H54 (cell line): ENCODE results near the gene RNF208.

Experiments
- DNase-seq: peaks from one replicate; pipeline ENCODE4 v3.0.0; 2011; ENCODE audit warnings: low spot score, mixed read lengths; ENCODE audit not compliant: insufficient read length
- FAIRE-seq: peaks from 3 replicates; lab custom pipeline; 2011; peaks lifted over from hg19 to GRCh38; lab: Jason Lieb, UNC
- POLR2A ChIP-seq: IDR thresholded peaks from 2 replicates; pipeline ENCODE4 v1.6.1; 2011; ENCODE audit warnings: low read depth, mild to moderate bottlenecking, low read length

The RNF208 gene

GRCh38 chr9:137237759-137238726 lies 16.0 kb upstream of the RNF208 start:
- TF ChIP-seq POLR2A = no peak
- no peak for FAIRE-seq
- no peak for DNase-seq

GRCh38 chr9:137236936-137237421 lies 14.9 kb upstream of the RNF208 start:
- TF ChIP-seq POLR2A = no peak
- DNase-seq (no peak), FAIRE-seq (no peak)

GRCh38 chr9:137236238-137236935 lies 14.3 kb upstream of the RNF208 start:
- FAIRE-seq (no peak), DNase-seq (peak; percentile 98)
- TF ChIP-seq POLR2A = no peak

DNA sequence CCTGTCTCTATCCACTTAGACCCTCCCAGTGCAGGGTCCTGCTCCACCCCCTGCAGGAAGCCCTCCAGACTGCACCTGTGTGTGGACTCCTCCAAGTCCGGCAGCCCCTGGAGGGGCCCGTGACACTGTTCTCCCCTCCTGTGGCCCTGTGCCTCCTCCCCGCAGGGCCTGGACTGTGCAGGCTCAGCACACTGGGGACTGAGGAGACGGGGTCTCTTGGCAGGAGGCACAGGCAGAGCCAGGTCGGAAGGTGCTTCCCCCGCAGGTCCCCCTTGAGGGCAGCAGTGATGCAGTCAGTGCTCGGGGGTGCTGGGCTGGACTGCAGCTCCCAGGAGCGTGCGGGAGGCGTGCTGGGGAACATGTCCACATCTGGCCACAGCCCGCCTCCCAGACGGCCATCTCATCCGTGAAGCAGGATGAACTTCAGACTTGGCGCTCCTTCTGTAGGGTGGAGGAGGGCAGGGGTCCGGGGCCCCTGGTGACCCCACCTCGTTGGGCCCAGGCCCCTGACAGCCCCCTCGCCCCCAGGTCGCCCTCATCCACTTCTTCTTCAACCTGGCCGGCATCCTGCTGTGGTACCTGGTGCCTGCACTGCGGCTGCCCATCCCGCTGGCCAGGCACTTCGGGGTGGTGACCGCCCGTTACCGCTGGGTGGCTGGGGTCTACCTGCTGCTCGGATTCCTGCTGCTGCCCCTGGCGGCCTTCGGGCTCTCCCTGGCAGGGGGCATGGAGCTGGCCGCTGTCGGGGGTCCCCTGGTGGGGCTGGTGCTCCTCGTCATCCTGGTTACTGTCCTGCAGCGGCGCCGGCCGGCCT lies 13.6 kb upstream of the RNF208 start:
- DNase-seq = no peak

DNA sequence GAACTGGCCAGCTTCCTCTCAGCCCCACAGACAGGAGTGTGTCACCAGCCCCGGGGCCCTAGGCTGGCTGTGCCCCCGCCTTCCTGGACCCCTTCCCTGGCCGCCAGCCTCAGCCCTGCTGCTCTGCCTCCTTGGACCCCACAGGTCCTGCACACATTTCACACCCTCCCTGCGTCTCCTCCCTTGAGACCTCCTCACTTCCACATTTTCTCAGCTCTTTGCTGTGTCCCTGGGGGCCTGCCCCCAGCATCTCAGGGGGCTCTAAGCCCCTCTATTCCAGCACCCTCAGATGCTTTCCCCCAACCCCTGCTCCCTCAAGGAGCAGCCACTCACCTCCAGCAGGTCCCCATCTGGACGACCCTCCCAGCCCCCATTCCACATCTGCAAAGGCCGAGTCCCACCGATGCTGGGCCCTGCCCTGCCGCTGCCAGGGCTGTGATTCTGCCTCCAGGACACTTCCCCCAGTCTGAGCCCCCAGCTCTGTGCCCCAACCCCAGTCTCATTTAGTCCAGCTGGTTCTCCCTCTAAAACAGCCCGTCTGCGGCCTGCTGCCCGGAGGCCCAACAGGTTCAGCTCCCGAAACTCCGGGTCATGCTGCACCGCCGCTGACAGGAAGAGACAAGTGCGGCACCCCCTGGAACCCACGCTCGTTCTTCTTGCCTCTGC lies 12.9 kb upstream of the RNF208 start:
- FAIRE-seq = no peak

More for the DNA sequence above, 13.6 kb upstream of the RNF208 start:
- no peak for FAIRE-seq
- TF ChIP-seq POLR2A = no peak

DNA sequence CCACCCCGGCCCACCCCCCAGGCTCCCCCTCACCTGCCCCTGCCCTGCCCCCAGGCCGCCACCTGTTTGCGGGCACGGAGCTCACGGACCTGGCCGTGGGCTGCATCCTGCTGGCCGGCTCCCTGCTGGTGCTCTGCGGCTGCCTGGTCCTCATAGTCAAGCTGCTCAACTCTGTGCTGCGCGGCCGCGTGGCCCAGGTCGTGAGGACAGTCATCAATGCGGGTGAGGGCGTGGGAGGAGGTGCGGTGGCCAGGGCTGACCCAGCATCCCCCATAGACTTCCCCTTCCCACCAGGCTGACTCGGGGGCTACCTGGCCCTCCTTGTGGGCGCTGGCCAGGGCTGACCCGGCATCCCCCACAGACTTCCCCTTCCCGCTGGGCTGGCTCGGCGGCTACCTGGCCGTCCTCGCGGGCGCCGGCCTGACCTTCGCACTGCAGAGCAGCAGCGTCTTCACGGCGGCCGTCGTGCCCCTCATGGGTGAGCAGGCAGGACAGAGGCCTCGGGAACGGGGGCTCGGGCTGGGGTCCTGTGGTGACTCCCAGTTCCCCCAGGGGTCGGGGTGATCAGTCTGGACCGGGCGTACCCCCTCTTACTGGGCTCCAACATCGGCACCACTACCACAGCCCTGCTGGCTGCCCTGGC lies 12.1 kb upstream of the RNF208 start:
- DNase-seq = no peak

More for the DNA sequence above, 12.9 kb upstream of the RNF208 start:
- DNase-seq = no peak
- no peak for TF ChIP-seq POLR2A

DNA sequence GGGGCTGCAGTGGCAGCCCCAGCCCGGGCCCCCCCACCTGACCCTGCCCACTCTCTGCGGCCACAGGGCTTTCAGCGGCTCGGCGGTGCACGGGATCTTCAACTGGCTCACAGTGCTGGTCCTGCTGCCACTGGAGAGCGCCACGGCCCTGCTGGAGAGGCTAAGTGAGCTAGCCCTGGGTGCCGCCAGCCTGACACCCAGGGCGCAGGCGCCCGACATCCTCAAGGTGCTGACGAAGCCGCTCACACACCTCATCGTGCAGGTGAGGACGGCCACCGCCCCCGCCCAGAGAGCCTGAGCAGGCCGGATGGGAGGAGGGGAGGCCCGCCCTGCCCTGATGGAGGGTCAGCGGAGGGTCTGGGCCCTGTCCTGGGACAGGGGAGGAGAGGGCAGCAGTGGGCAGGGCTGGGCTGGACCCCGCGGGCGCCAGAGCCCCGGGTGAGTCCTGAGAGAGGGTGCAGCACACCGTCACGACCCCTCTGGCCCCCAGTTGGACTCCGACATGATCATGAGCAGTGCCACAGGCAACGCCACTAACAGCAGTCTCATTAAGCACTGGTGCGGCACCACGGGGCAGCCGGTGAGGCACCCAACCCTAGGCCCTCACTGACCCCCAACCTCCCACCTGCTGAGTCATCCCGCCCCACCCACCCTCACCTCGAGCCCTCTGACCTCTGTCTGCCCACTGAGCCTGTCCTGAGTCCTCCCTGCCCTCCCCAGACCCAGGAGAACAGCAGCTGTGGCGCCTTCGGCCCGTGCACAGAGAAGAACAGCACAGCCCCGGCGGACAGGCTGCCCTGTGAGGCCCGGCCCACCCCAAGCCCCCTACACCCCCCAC lies 11.3 kb upstream of the RNF208 start:
- FAIRE-seq (no peak), DNase-seq (no peak)
- no peak for TF ChIP-seq POLR2A

More for the DNA sequence above, 12.1 kb upstream of the RNF208 start:
- no peak for FAIRE-seq
- TF ChIP-seq POLR2A = no peak

GRCh38 chr9:137232510-137232909 lies 10.5 kb upstream of the RNF208 start:
- DNase-seq (no peak), FAIRE-seq (no peak)

DNA sequence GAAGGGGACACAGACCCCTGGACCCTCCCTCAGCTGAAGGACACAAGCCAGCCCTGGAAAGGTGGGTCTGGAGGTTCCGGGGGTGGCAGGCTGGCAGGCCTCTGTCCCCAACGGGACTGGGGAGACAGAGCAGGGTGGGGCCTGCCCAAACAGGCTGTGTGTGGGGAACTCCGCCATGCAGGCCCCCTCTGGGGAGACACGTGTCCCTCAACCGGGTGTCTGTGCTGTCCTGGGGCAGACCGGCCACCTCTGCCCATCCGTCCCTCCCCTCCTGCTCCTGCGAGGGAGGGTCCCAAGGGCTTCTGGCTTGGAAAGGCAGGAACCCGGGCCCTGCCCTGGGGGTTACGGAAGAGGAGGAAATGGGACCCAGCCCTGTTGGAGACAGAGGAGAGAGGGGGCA lies 10.1 kb upstream of the RNF208 start:
- no peak for DNase-seq
- FAIRE-seq = no peak
- TF ChIP-seq POLR2A = no peak

More at GRCh38 chr9:137232510-137232909, 10.5 kb upstream of the RNF208 start:
- TF ChIP-seq POLR2A = no peak

GRCh38 chr9:137231372-137232039 lies 9.5 kb upstream of the RNF208 start:
- TF ChIP-seq POLR2A = no peak
- no peak for DNase-seq
- no peak for FAIRE-seq

DNA sequence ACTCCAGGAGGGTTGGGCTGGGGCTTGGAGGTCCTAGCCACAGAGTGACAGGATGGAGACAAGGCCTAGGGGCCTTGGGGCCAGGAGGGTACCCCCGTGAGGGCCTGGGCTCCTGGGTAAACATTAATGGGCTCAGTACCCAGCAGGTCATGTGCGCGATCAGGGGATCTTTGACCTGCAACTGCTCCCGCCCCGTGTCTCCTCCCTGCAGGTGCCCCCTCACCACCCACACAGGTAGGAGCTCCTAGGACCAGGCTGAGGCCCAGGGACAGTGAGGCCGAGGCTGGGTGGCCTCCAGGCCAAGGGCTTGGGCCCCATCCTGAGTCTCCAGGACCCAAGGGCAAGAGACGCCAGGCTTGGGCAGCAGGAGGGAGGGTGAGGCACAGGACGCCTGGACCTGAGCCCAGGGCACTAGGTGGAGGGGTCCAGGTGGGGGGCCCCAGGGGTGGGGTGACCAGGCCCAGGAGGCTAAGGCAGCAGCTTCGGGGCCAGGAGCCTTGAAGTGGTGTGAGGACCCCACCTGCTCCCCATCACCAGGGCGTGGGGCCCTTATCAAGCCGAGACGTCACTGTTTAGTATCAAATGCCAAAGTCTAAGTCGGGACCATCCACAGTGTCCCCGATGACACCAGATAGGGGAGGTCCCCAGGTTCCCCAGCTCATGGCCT lies 8.8 kb upstream of the RNF208 start, which contains the start of gene SLC34A3:
Gene SLC34A3 (plus strand): TSS at position 197 of the 667 bp plus-strand sequence. CDS start 802 bp downstream, outside the sequence.
- FAIRE-seq (no peak), DNase-seq (no peak)
- TF ChIP-seq POLR2A = no peak
